WTC11 (cell line): ENCODE results near the gene FXYD6. TPM values are rescaled to one million over a fixed set of nuclear protein-coding genes. Genes with fewer than 3 reads are reported as not detected.

Experiments used
- ATAC-seq: fragments of 200-7000 bp; cut with Tn5 transposase; 2 replicates; pipeline ENCODE4 v1.10.0; 2021; ENCODE audit warnings: mild to moderate bottlenecking, moderate library complexity
- CTCF ChIA-PET: fragments of 300-600 bp; sonication (Branson Sonifier 250); formaldehyde crosslinking; loops from one replicate; lab custom pipeline; 2021; ENCODE audit warnings: antibody characterized with exemption; lab: Charles Lee
- POLR2A ChIA-PET: fragments of 350-600 bp; sonication (Branson Sonifier 250); formaldehyde crosslinking; loops from one replicate; lab custom pipeline; 2021; ENCODE audit warnings: antibody characterized with exemption; lab: Charles Lee
- DNase-seq: peaks from one replicate; pipeline ENCODE4 v3.0.0; 2021; ENCODE audit warnings: low spot score
- H3K27ac Mint-ChIP-seq: 2 replicates; pipeline ENCODE4 v1.8.0; 2021; ENCODE audit warnings: mixed read lengths
- H3K27me3 Mint-ChIP-seq: 2 replicates; pipeline ENCODE4 v1.8.0; 2021; ENCODE audit warnings: low read depth, mild to moderate bottlenecking, moderate library complexity, mixed read lengths
- H3K36me3 Mint-ChIP-seq: 2 replicates; pipeline ENCODE4 v1.8.0; 2021; ENCODE audit warnings: mixed read lengths
- H3K4me1 Mint-ChIP-seq: 2 replicates; pipeline ENCODE4 v1.8.0; 2022; ENCODE audit warnings: mixed read lengths
- H3K4me3 Mint-ChIP-seq: 2 replicates; pipeline ENCODE4 v1.8.0; 2021; ENCODE audit warnings: mild to moderate bottlenecking, moderate library complexity, mixed read lengths
- H3K9me3 Mint-ChIP-seq: 2 replicates; pipeline ENCODE4 v1.8.0; 2021; ENCODE audit warnings: mixed read lengths
- AFF4 ChIP-seq: sonication (generic); formaldehyde crosslinking; IDR thresholded peaks from 2 replicates; pipeline ENCODE4 v1.8.1; 2023; ENCODE audit warnings: mild to moderate bottlenecking, missing genetic modification reagents, borderline replicate concordance
- AR ChIP-seq: fragments of 250-450 bp; sonication (Bioruptor Pico); IDR thresholded peaks from 2 replicates; pipeline ENCODE4 v1.9.0; 2021; ENCODE audit warnings: mild to moderate bottlenecking
- CBFB ChIP-seq: sonication (generic); formaldehyde crosslinking; IDR thresholded peaks from 2 replicates; pipeline ENCODE4 v1.8.1; 2022; ENCODE audit warnings: mild to moderate bottlenecking, low read depth, missing genetic modification reagents
- HMGA2 ChIP-seq: fragments of 250-450 bp; sonication (Bioruptor Pico); IDR thresholded peaks from 2 replicates; pipeline ENCODE4 v1.4.0; 2021; ENCODE audit warnings: mild to moderate bottlenecking, moderate library complexity
- MXD4 ChIP-seq: fragments of 250-450 bp; sonication (Bioruptor Pico); IDR thresholded peaks from 2 replicates; pipeline ENCODE4 v1.8.0; 2021; ENCODE audit warnings: mild to moderate bottlenecking, moderate library complexity, borderline replicate concordance
- SMAD4 ChIP-seq: sonication (generic); formaldehyde crosslinking; IDR thresholded peaks from 2 replicates; pipeline ENCODE4 v1.8.0; 2022; ENCODE audit warnings: mild to moderate bottlenecking, missing genetic modification reagents
- TP53 ChIP-seq: sonication (generic); formaldehyde crosslinking; IDR thresholded peaks from 2 replicates; pipeline ENCODE4 v1.8.1; 2023; ENCODE audit warnings: mild to moderate bottlenecking, missing genetic modification reagents
- ZNF219 ChIP-seq: sonication (generic); formaldehyde crosslinking; IDR thresholded peaks from 2 replicates; pipeline ENCODE4 v1.8.0; 2023; ENCODE audit warnings: missing genetic modification reagents, mild to moderate bottlenecking, borderline replicate concordance
- ZNF263 ChIP-seq: sonication (generic); formaldehyde crosslinking; IDR thresholded peaks from 2 replicates; pipeline ENCODE4 v1.8.1; 2022; ENCODE audit warnings: low read depth, mild to moderate bottlenecking, moderate library complexity, missing genetic modification reagents
- ZNF396 ChIP-seq: fragments of 250-450 bp; sonication (Bioruptor Pico); IDR thresholded peaks from 2 replicates; pipeline ENCODE4 v1.8.0; 2021; ENCODE audit warnings: mild to moderate bottlenecking, moderate library complexity, borderline replicate concordance
- ZNF532 ChIP-seq: fragments of 250-450 bp; sonication (Bioruptor Pico); IDR thresholded peaks from 2 replicates; pipeline ENCODE4 v1.9.0; 2021; ENCODE audit warnings: mild to moderate bottlenecking, borderline replicate concordance
- total RNA-seq: library from RNA; stranded (reverse); gene quantifications from 3 replicates; pipeline ENCODE4 v1.2.3, GENCODE V29; 2021

The FXYD6 gene
- total RNA-seq, 1 experiment from 2014 or later = 26.2 TPM

GRCh38 chr11:117794135-117794534 is 82.3 kb downstream of the FXYD6 start:
- H3K4me1 Mint-ChIP-seq = peaks cover 15% of the 10 kb centered on the region
- no peak for DNase-seq
- peaks cover 63% of the 10 kb centered on the region for H3K27me3 Mint-ChIP-seq
- no peak for ATAC-seq
- no peak overlapping the region for H3K4me3 Mint-ChIP-seq
- ChIA-PET CTCF (interaction anchor here (2.1 kb wide), 1 partner anchor 368 kb away, joined by 9 read pairs; no protein-coding TSS in a partner anchor), POLR2A (interaction anchor here (0.6 kb wide), 1 partner anchor 9 kb away, joined by 5 read pairs; no protein-coding TSS in a partner anchor)
- H3K27ac Mint-ChIP-seq = no peak overlapping the region
- TF ChIP-seq ZNF532 (CRISPR knock-in tag) = no peak
- TF ChIP-seq MXD4 (CRISPR knock-in tag) = no peak
- no peak for TF ChIP-seq TP53 (CRISPR knock-in tag)
- TF ChIP-seq AFF4 (CRISPR knock-in tag) = no peak
- TF ChIP-seq HMGA2 (CRISPR knock-in tag) = no peak
- no peak for TF ChIP-seq ZNF263 (CRISPR knock-in tag)
- TF ChIP-seq ZNF219 (CRISPR knock-in tag) = no peak
- no peaks in the 10 kb centered on the region for H3K36me3 Mint-ChIP-seq
- H3K9me3 Mint-ChIP-seq = no peaks in the 10 kb centered on the region

GRCh38 chr11:117793583-117793982 is 82.9 kb downstream of the FXYD6 start:
- no peaks in the 10 kb centered on the region for H3K9me3 Mint-ChIP-seq
- H3K4me3 Mint-ChIP-seq = no peak overlapping the region
- ChIA-PET CTCF (interaction anchor here (1.0 to 2.1 kb wide), 2 partner anchors 368 kb away, joined by 4 to 9 read pairs; no protein-coding TSS in a partner anchor), POLR2A (interaction anchor here (0.6 kb wide), 1 partner anchor 8 kb away, joined by 5 read pairs; no protein-coding TSS in a partner anchor)
- ATAC-seq (no peak), DNase-seq (no peak)
- H3K27ac Mint-ChIP-seq = no peak overlapping the region
- H3K4me1 Mint-ChIP-seq = peaks cover 15% of the 10 kb centered on the region
- H3K27me3 Mint-ChIP-seq = peaks cover 57% of the 10 kb centered on the region
- TF ChIP-seq SMAD4 (CRISPR knock-in tag) = no peak
- no peak for TF ChIP-seq ZNF396 (CRISPR knock-in tag)
- TF ChIP-seq ZNF263 (CRISPR knock-in tag) = no peak
- TF ChIP-seq AR (CRISPR knock-in tag) = no peak
- no peak for TF ChIP-seq CBFB (CRISPR knock-in tag)
- H3K36me3 Mint-ChIP-seq = no peaks in the 10 kb centered on the region
